HepG2 (cell line): ENCODE measurements around the gene EID1. TPM values are rescaled to one million over a fixed set of nuclear protein-coding genes. Genes with fewer than 3 reads are reported as not detected.

Experiments used
- ATAC-seq: fragments of 200-7000 bp; cut with Tn5 transposase; 3 replicates; pipeline ENCODE4 v1.9.1; 2020; ENCODE audit warnings: mild to moderate bottlenecking, moderate library complexity
- BruUV-seq: library from RNA; stranded (reverse); fragments of 400-500 nt; replicated peaks from 2 replicates; lab custom pipeline; 2021; lab: Mats Ljungman, UMichigan
- CTCF ChIA-PET: fragments of 300-600 bp; formaldehyde crosslinking; extraction: SDS; loops from one replicate; lab custom pipeline; 2021; ENCODE audit warnings: low total read pairs, inconsistent platforms, low intra/inter-chr PET ratio; lab: Yijun Ruan, JAX
- POLR2A ChIA-PET: fragments of 350-600 bp; sonication (Branson Sonifier 250); formaldehyde crosslinking; loops from one replicate; lab custom pipeline; 2020; ENCODE audit warnings: antibody characterized with exemption, inconsistent platforms; lab: Yijun Ruan, JAX
- DNase-seq: peaks from one replicate; pipeline ENCODE4 v3.0.0-alpha.2; 2015; ENCODE audit warnings: low spot score
- FAIRE-seq: peaks from 3 replicates; lab custom pipeline; 2011; peaks lifted over from hg19 to GRCh38; lab: Jason Lieb, UNC
- H2AFZ ChIP-seq: one replicate; pipeline ENCODE4 v1.6.1; 2011; ENCODE audit warnings: low read length, inconsistent platforms
- H3K27ac ChIP-seq: fragments of 300-600 bp; 3 replicates; pipeline ENCODE4 v1.8.0; 2011; ENCODE audit warnings: mixed run types, mild to moderate bottlenecking, mixed read lengths, low read length, inconsistent platforms; ENCODE audit not compliant: insufficient read depth; ENCODE audit errors: extremely low read length
- H3K27me3 ChIP-seq, 2 experiments: fragments of 200-600 bp in 1 of 2; 2 replicates in 1 of 2; 3 replicates in 1 of 2; pipeline versions ENCODE4 v1.6.0 to v1.8.0; 2011; ENCODE audit warnings: low read length in 2 of 2, mild to moderate bottlenecking in 2 of 2, moderate library complexity in 2 of 2, inconsistent platforms in 1 of 2; ENCODE audit not compliant: insufficient read depth in 2 of 2, control insufficient read depth in 1 of 2
- H3K36me3 ChIP-seq, 2 experiments: fragments of 200-600 bp in 1 of 2; replicated peaks in 1 of 2; 2 replicates in 1 of 2; 3 replicates in 1 of 2; pipeline versions ENCODE4 v1.5.1 to v1.8.0; 2011; ENCODE audit warnings: low read length in 2 of 2, inconsistent platforms in 1 of 2; ENCODE audit not compliant: insufficient read depth in 2 of 2, control insufficient read depth in 1 of 2
- H3K4me1 ChIP-seq: 2 replicates; pipeline ENCODE4 v1.5.1; 2012; ENCODE audit warnings: low read length, inconsistent platforms; ENCODE audit not compliant: insufficient read depth
- H3K4me2 ChIP-seq: 2 replicates; pipeline ENCODE4 v1.6.0; 2011; ENCODE audit warnings: low read depth, low read length, inconsistent platforms
- H3K4me3 ChIP-seq, 3 experiments: fragments of 200-600 bp in 1 of 3; sonication (generic), shearing (Covaris generic) in 1 of 3; replicated peaks in 1 of 3; 2 replicates each; pipeline ENCODE4 v1.5.1; 2011 to 2016; ENCODE audit warnings: low read length in 3 of 3, inconsistent platforms in 2 of 3, low read depth in 2 of 3, mild to moderate bottlenecking in 2 of 3, control low read depth in 1 of 3, mixed read lengths in 1 of 3; ENCODE audit not compliant: insufficient read depth in 1 of 3
- H3K79me2 ChIP-seq: one replicate; pipeline ENCODE4 v1.6.1; 2011; ENCODE audit warnings: low read length, inconsistent platforms; ENCODE audit not compliant: insufficient read depth
- H3K9ac ChIP-seq: 2 replicates; pipeline ENCODE4 v1.6.0; 2011; ENCODE audit warnings: mild to moderate bottlenecking, low read depth, low read length, inconsistent platforms; ENCODE audit not compliant: insufficient read depth
- H3K9me3 ChIP-seq: 2 replicates; pipeline ENCODE4 v1.5.1; 2012; ENCODE audit warnings: mild to moderate bottlenecking, low read length
- H4K20me1 ChIP-seq: 2 replicates; pipeline ENCODE4 v1.6.0; 2011; ENCODE audit warnings: inconsistent platforms, mild to moderate bottlenecking, low read length, moderate library complexity; ENCODE audit not compliant: insufficient read depth
- KLF11 ChIP-seq: IDR thresholded peaks from 2 replicates; pipeline ENCODE4 v1.6.1; 2016; ENCODE audit warnings: missing compliant biosample characterization
- KMT2B ChIP-seq: IDR thresholded peaks from 2 replicates; pipeline ENCODE4 v1.6.1; 2016; ENCODE audit warnings: missing genetic modification reagents, missing compliant biosample characterization
- REL ChIP-seq: sonication (generic); formaldehyde crosslinking; conservative IDR thresholded peaks from 2 replicates; pipeline ENCODE4 v1.8.0; 2022; ENCODE audit warnings: mild to moderate bottlenecking, missing genetic modification reagents, moderate library complexity
- ZNF224 ChIP-seq: sonication (generic); formaldehyde crosslinking; IDR thresholded peaks from 2 replicates; pipeline ENCODE4 v1.5.0; 2020; ENCODE audit warnings: mild to moderate bottlenecking, missing genetic modification reagents
- ZNF563 ChIP-seq: sonication (generic); formaldehyde crosslinking; IDR thresholded peaks from 2 replicates; pipeline ENCODE4 v1.8.0; 2022; ENCODE audit warnings: mild to moderate bottlenecking, moderate library complexity, missing genetic modification reagents
- ZNF7 ChIP-seq: IDR thresholded peaks from 2 replicates; pipeline ENCODE4 v1.6.1; 2016; ENCODE audit warnings: missing biosample characterization, missing genetic modification reagents
- ZSCAN22 ChIP-seq: sonication (generic); formaldehyde crosslinking; IDR thresholded peaks from 2 replicates; pipeline ENCODE4 v1.4.0; 2020; ENCODE audit warnings: mild to moderate bottlenecking, missing genetic modification reagents
- WGBS: methylation state at CpG from one replicate; pipeline ENCODE4 v1.1.6; 2017; ENCODE audit warnings: low lambda C conversion rate; 5-methylcytosine and 5-hydroxymethylcytosine counted together
- in situ Hi-C: cut with HindIII; loops from 2 replicates; pipeline ENCODE4 v1.10.0; 2017; ENCODE audit warnings: low pct_unique_long_range_greater_than_20kb; ENCODE audit not compliant: extremely low pct_ligation_motif_present
- intact Hi-C: fragments of 100-400 bp; cut with micrococcal nuclease; formaldehyde crosslinking; loops from one replicate; pipeline ENCODE4 v1.10.0; 2022; ENCODE audit not compliant: unreplicated experiment
- polyA plus RNA-seq, 8 experiments: library from polyadenylated mRNA; depleted of rRNA in 3 of 8; stranded (reverse) in 7 of 8; unstranded in 1 of 8; fragments of >200 nt; fragmentation: Illumina TruSeq in 4 of 8; extraction: Trizol in 4 of 8; gene quantifications; 2 replicates each; pipeline versions ENCODE4 v1.2.1 to v1.2.3, GENCODE V29; 2011 to 2016; ENCODE audit warnings: low read depth in 4 of 8, missing spikeins in 1 of 8, mixed read lengths in 1 of 8; ENCODE audit not compliant: insufficient read depth in 1 of 8
- total RNA-seq, 5 experiments: library from RNA; depleted of rRNA; stranded (reverse); fragments of >200 nt; fragmentation: Illumina TruSeq; extraction: Trizol; gene quantifications; 2 replicates each; pipeline ENCODE4 v1.2.3, GENCODE V29; 2016; ENCODE audit warnings: low read depth in 1 of 5
- TF ChIP-seq, protein P1 (sequence below): sonication (generic); formaldehyde crosslinking; conservative IDR thresholded peaks from 2 replicates; pipeline ENCODE4 v1.4.0; 2020; ENCODE audit warnings: missing genetic modification reagents
- TF ChIP-seq, protein P2 (sequence below): IDR thresholded peaks from 2 replicates; pipeline ENCODE4 v1.6.1; 2018; ENCODE audit warnings: missing genetic modification reagents
- TF ChIP-seq, protein P3 (sequence below): sonication (generic); formaldehyde crosslinking; IDR thresholded peaks from 2 replicates; pipeline ENCODE4 v1.5.1; 2020; ENCODE audit warnings: mild to moderate bottlenecking, missing genetic modification reagents, borderline replicate concordance
- TF ChIP-seq, protein P4 (sequence below), 2 experiments: IDR thresholded peaks; 2 replicates each; pipeline ENCODE4 v1.6.1; 2011 to 2012; ENCODE audit warnings: low read length in 2 of 2, borderline replicate concordance in 1 of 2, low read depth in 1 of 2, mild to moderate bottlenecking in 1 of 2, moderate library complexity in 1 of 2
- TF ChIP-seq, protein P5 (sequence below): sonication (generic); formaldehyde crosslinking; IDR thresholded peaks from 2 replicates; pipeline ENCODE4 v1.9.0; 2022; ENCODE audit warnings: missing genetic modification reagents, mild to moderate bottlenecking, borderline replicate concordance
- TF ChIP-seq, protein P6 (sequence below): sonication (generic); formaldehyde crosslinking; IDR thresholded peaks from 2 replicates; pipeline ENCODE4 v1.5.0; 2020; ENCODE audit warnings: mild to moderate bottlenecking, missing genetic modification reagents, moderate library complexity

Gene EID1
- total and polyA plus RNA-seq, 2 of the 13 experiments (the other 11 are each of a cell fraction or from before 2014, with no cell fraction given) = 2.2 to 5.4 TPM

DNA sequence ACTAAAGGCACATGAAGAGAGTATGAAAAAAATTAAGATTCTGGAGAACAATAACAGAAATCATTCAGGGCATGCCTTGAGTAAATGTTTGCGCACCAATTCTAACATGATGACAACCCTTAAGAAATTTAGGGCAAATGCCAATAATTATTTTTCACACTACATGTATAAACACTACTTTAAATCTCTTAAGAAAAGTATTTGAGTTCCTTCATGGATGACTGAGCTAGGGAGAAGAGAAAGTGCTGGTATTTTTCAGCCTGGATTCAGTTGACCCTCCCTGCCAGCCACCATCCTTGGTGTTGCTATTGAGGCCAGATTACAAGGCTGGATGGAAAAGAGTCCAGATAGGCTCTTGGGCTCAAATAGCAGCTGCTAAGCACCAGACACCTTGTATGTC, 8.0 kb upstream of the EID1 start:
- POLR2A ChIA-PET = no interaction called here
- intact Hi-C loops (no loop called here), in situ Hi-C loops (loop anchor here (10.0 to 25.0 kb wide), 3 partner anchors 217 to 1275 kb away; no protein-coding TSS in a partner anchor)

More for the DNA sequence above, 8.0 kb upstream of the EID1 start:
- no peaks in the 10 kb centered on the region for H3K9me3 ChIP-seq
- no TSS peak for BruUV-seq
- CTCF ChIA-PET = no interaction called here
- TF ChIP-seq ZSCAN22 (CRISPR knock-in tag) (no peak), REL (CRISPR knock-in tag) (no peak), KLF11 (CRISPR knock-in tag) (no peak), ZNF224 (CRISPR knock-in tag) (no peak), ZNF7 (CRISPR knock-in tag) (no peak), KMT2B (no peak), ZNF563 (CRISPR knock-in tag) (no peak)
- TF ChIP-seq, protein P1, sequence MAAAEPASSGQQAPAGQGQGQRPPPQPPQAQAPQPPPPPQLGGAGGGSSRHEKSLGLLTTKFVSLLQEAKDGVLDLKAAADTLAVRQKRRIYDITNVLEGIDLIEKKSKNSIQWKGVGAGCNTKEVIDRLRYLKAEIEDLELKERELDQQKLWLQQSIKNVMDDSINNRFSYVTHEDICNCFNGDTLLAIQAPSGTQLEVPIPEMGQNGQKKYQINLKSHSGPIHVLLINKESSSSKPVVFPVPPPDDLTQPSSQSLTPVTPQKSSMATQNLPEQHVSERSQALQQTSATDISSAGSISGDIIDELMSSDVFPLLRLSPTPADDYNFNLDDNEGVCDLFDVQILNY (CRISPR knock-in tag) = no peak
- TF ChIP-seq, protein P2, sequence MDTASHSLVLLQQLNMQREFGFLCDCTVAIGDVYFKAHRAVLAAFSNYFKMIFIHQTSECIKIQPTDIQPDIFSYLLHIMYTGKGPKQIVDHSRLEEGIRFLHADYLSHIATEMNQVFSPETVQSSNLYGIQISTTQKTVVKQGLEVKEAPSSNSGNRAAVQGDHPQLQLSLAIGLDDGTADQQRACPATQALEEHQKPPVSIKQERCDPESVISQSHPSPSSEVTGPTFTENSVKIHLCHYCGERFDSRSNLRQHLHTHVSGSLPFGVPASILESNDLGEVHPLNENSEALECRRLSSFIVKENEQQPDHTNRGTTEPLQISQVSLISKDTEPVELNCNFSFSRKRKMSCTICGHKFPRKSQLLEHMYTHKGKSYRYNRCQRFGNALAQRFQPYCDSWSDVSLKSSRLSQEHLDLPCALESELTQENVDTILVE (CRISPR knock-in tag) = no peak
- TF ChIP-seq, protein P3, sequence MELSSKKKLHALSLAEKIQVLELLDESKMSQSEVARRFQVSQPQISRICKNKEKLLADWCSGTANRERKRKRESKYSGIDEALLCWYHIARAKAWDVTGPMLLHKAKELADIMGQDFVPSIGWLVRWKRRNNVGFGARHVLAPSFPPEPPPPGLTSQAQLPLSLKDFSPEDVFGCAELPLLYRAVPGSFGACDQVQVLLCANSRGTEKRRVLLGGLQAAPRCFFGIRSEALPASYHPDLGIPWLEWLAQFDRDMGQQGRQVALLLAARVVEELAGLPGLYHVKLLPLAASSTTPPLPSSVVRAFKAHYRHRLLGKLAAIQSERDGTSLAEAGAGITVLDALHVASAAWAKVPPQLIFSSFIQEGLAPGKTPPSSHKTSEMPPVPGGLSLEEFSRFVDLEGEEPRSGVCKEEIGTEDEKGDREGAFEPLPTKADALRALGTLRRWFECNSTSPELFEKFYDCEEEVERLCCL (CRISPR knock-in tag) = no peak
- TF ChIP-seq, protein P4, sequence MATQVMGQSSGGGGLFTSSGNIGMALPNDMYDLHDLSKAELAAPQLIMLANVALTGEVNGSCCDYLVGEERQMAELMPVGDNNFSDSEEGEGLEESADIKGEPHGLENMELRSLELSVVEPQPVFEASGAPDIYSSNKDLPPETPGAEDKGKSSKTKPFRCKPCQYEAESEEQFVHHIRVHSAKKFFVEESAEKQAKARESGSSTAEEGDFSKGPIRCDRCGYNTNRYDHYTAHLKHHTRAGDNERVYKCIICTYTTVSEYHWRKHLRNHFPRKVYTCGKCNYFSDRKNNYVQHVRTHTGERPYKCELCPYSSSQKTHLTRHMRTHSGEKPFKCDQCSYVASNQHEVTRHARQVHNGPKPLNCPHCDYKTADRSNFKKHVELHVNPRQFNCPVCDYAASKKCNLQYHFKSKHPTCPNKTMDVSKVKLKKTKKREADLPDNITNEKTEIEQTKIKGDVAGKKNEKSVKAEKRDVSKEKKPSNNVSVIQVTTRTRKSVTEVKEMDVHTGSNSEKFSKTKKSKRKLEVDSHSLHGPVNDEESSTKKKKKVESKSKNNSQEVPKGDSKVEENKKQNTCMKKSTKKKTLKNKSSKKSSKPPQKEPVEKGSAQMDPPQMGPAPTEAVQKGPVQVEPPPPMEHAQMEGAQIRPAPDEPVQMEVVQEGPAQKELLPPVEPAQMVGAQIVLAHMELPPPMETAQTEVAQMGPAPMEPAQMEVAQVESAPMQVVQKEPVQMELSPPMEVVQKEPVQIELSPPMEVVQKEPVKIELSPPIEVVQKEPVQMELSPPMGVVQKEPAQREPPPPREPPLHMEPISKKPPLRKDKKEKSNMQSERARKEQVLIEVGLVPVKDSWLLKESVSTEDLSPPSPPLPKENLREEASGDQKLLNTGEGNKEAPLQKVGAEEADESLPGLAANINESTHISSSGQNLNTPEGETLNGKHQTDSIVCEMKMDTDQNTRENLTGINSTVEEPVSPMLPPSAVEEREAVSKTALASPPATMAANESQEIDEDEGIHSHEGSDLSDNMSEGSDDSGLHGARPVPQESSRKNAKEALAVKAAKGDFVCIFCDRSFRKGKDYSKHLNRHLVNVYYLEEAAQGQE (IDR thresholded peaks at IDR 0.05; ENCODE audit: borderline replicate concordance in 1 of 2, low read depth in 1 of 2, low read length in 2 of 2) = no peak
- TF ChIP-seq, protein P5, sequence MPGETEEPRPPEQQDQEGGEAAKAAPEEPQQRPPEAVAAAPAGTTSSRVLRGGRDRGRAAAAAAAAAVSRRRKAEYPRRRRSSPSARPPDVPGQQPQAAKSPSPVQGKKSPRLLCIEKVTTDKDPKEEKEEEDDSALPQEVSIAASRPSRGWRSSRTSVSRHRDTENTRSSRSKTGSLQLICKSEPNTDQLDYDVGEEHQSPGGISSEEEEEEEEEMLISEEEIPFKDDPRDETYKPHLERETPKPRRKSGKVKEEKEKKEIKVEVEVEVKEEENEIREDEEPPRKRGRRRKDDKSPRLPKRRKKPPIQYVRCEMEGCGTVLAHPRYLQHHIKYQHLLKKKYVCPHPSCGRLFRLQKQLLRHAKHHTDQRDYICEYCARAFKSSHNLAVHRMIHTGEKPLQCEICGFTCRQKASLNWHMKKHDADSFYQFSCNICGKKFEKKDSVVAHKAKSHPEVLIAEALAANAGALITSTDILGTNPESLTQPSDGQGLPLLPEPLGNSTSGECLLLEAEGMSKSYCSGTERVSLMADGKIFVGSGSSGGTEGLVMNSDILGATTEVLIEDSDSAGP (CRISPR knock-in tag) = no peak
- TF ChIP-seq, protein P6, sequence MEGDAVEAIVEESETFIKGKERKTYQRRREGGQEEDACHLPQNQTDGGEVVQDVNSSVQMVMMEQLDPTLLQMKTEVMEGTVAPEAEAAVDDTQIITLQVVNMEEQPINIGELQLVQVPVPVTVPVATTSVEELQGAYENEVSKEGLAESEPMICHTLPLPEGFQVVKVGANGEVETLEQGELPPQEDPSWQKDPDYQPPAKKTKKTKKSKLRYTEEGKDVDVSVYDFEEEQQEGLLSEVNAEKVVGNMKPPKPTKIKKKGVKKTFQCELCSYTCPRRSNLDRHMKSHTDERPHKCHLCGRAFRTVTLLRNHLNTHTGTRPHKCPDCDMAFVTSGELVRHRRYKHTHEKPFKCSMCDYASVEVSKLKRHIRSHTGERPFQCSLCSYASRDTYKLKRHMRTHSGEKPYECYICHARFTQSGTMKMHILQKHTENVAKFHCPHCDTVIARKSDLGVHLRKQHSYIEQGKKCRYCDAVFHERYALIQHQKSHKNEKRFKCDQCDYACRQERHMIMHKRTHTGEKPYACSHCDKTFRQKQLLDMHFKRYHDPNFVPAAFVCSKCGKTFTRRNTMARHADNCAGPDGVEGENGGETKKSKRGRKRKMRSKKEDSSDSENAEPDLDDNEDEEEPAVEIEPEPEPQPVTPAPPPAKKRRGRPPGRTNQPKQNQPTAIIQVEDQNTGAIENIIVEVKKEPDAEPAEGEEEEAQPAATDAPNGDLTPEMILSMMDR (CRISPR knock-in tag) = no peak
- TF ChIP-seq, all 625 proteins: peak for 0
- no peak for FAIRE-seq
- Histone ChIP-seq H4K20me1 (no peaks in the 10 kb centered on the region), H3K27me3 (no peaks in the 10 kb centered on the region), H2AFZ (no peak overlapping the region), H3K36me3 (no peaks in the 10 kb centered on the region), H3K4me3 (no peak overlapping the region), H3K4me1 (peaks cover 9% of the 10 kb centered on the region), H3K79me2 (no peaks in the 10 kb centered on the region), H3K27ac (no peak overlapping the region), H3K4me2 (no peak overlapping the region), H3K9ac (no peak overlapping the region)
- 47% methylated on average over 1 of the region's 1 CpG for WGBS
- ATAC-seq = no peak
- DNase-seq = no peak
